Mesenchymal stem cell (in vitro differentiated cells and primary cell): ENCODE results near the gene POLR2M.

ENCODE experiments used
- DNase-seq: peaks from one replicate; pipeline ENCODE4 v3.0.0-alpha.2; 2013
- H2AFZ ChIP-seq: one replicate; pipeline ENCODE4 v1.6.1; 2013; ENCODE audit warnings: low read depth, mild to moderate bottlenecking, control low read depth, inconsistent platforms, low read length, moderate library complexity
- H2AK5ac ChIP-seq: 2 replicates; pipeline ENCODE4 v1.6.1; 2013; ENCODE audit warnings: low read length, moderate library complexity, mild to moderate bottlenecking, inconsistent platforms; ENCODE audit not compliant: severe bottlenecking
- H2BK120ac ChIP-seq: one replicate; pipeline ENCODE4 v1.6.1; 2013; ENCODE audit warnings: low read depth, mild to moderate bottlenecking, inconsistent platforms, low read length, moderate library complexity
- H2BK12ac ChIP-seq, 2 experiments: one replicate each; pipeline ENCODE4 v1.6.1; 2013; ENCODE audit warnings: inconsistent platforms in 2 of 2, low read length in 2 of 2, mild to moderate bottlenecking in 2 of 2, moderate library complexity in 2 of 2, control low read depth in 1 of 2
- H2BK15ac ChIP-seq: one replicate; pipeline ENCODE4 v1.6.1; 2013; ENCODE audit warnings: mild to moderate bottlenecking, low read depth, inconsistent platforms; ENCODE audit not compliant: poor library complexity, severe bottlenecking
- H2BK5ac ChIP-seq: 2 replicates; pipeline ENCODE4 v1.6.1; 2013; ENCODE audit warnings: low read depth, mild to moderate bottlenecking, low read length, control low read depth, inconsistent platforms; ENCODE audit not compliant: poor library complexity, severe bottlenecking
- H3K14ac ChIP-seq, 2 experiments: one replicate each; pipeline ENCODE4 v1.6.1; 2013; ENCODE audit warnings: inconsistent platforms in 2 of 2, low read length in 2 of 2, control low read depth in 1 of 2, mild to moderate bottlenecking in 1 of 2, moderate library complexity in 1 of 2
- H3K18ac ChIP-seq, 2 experiments: one replicate each; pipeline ENCODE4 v1.6.1; 2013; ENCODE audit warnings: inconsistent platforms in 2 of 2, low read length in 2 of 2, control low read depth in 1 of 2, low read depth in 1 of 2, mild to moderate bottlenecking in 1 of 2
- H3K23ac ChIP-seq, 2 experiments: one replicate each; pipeline ENCODE4 v1.6.1; 2013; ENCODE audit warnings: inconsistent platforms in 2 of 2, low read length in 2 of 2, mild to moderate bottlenecking in 2 of 2, moderate library complexity in 2 of 2, control low read depth in 1 of 2
- H3K27ac ChIP-seq: 2 replicates; pipeline ENCODE4 v1.5.1; 2013; ENCODE audit warnings: mild to moderate bottlenecking, moderate library complexity, low read length, control low read depth, inconsistent platforms; ENCODE audit not compliant: poor library complexity, severe bottlenecking
- H3K27me3 ChIP-seq, 2 experiments: 2 replicates each; pipeline versions ENCODE4 v1.6.1 to v1.7.0; 2013; ENCODE audit warnings: low read length in 2 of 2, mild to moderate bottlenecking in 2 of 2, moderate library complexity in 2 of 2, control low read depth in 1 of 2, inconsistent platforms in 1 of 2; ENCODE audit not compliant: control insufficient read depth in 1 of 2, insufficient read depth in 1 of 2
- H3K36me3 ChIP-seq, 2 experiments: 2 replicates each; pipeline versions ENCODE4 v1.6.1 to v1.7.0; 2013; ENCODE audit warnings: low read length in 2 of 2, control low read depth in 1 of 2, inconsistent platforms in 1 of 2, low read depth in 1 of 2, mild to moderate bottlenecking in 1 of 2; ENCODE audit not compliant: insufficient read depth in 2 of 2, control insufficient read depth in 1 of 2
- H3K4ac ChIP-seq, 2 experiments: one replicate each; pipeline ENCODE4 v1.6.1; 2013; ENCODE audit warnings: inconsistent platforms in 2 of 2, low read length in 2 of 2, mild to moderate bottlenecking in 2 of 2, moderate library complexity in 2 of 2, control low read depth in 1 of 2, low read depth in 1 of 2
- H3K4me1 ChIP-seq: 2 replicates; pipeline ENCODE4 v1.6.1; 2013; ENCODE audit warnings: low read depth, low read length, control low read depth; ENCODE audit not compliant: control insufficient read depth, insufficient read depth
- H3K4me2 ChIP-seq: 2 replicates; pipeline ENCODE4 v1.6.1; 2013; ENCODE audit warnings: low read length, mild to moderate bottlenecking, inconsistent platforms; ENCODE audit not compliant: poor library complexity, severe bottlenecking
- H3K4me3 ChIP-seq, 2 experiments: 2 replicates each; pipeline versions ENCODE4 v1.5.1 to v1.7.0; 2013; ENCODE audit warnings: low read length in 2 of 2, mild to moderate bottlenecking in 2 of 2, control low read depth in 1 of 2, low read depth in 1 of 2; ENCODE audit not compliant: insufficient read depth in 1 of 2
- H3K79me1 ChIP-seq: replicated peaks from 2 replicates; pipeline ENCODE4 v1.6.1; 2013; ENCODE audit warnings: mild to moderate bottlenecking, control low read depth, low read length, inconsistent platforms; ENCODE audit not compliant: poor library complexity, severe bottlenecking
- H3K9ac ChIP-seq: 2 replicates; pipeline ENCODE4 v1.7.0; 2013; ENCODE audit warnings: mild to moderate bottlenecking, low read length, moderate library complexity
- H3K9me3 ChIP-seq: 2 replicates; pipeline ENCODE4 v1.7.0; 2013; ENCODE audit warnings: mild to moderate bottlenecking, low read length; ENCODE audit not compliant: control insufficient read depth
- H4K8ac ChIP-seq: one replicate; pipeline ENCODE4 v1.6.1; 2013; ENCODE audit warnings: inconsistent platforms, mild to moderate bottlenecking, low read length, moderate library complexity
- H4K91ac ChIP-seq: one replicate; pipeline ENCODE4 v1.6.1; 2013; ENCODE audit warnings: mild to moderate bottlenecking, low read length, inconsistent platforms
- WGBS: methylation state at CpG from one replicate; pipeline ENCODE4 v1.1.7; 2013; ENCODE audit warnings: mixed read lengths; 5-methylcytosine and 5-hydroxymethylcytosine counted together

Gene POLR2M

GRCh38 chr15:57747206-57747896 is 40.8 kb downstream of the POLR2M start:
- H3K23ac ChIP-seq: no peak overlapping the region
- H3K9me3 ChIP-seq: no peaks in the 10 kb centered on the region
- H2BK5ac ChIP-seq: no peak overlapping the region
- no peak overlapping the region for H3K4me2 ChIP-seq
- no peak for DNase-seq
- no peak overlapping the region for H4K91ac ChIP-seq
- H3K36me3 ChIP-seq: no peaks in the 10 kb centered on the region
- peaks cover 0 to 11% of the 10 kb centered on the region in 2 experiments for H3K27me3 ChIP-seq
- H4K8ac ChIP-seq: peak overlapping the region; percentile 7
- H3K4ac ChIP-seq: no peak overlapping the region
- H2AFZ ChIP-seq: no peak overlapping the region
- H3K79me1 ChIP-seq: no peaks in the 10 kb centered on the region
- no peak overlapping the region for H3K27ac ChIP-seq
- peak overlapping the region; percentile 80 for H3K9ac ChIP-seq
- no peak overlapping the region for H2BK12ac ChIP-seq
- 71% methylated on average over 12 of the region's 13 CpGs for WGBS
- no peak overlapping the region for H3K14ac ChIP-seq
- H2BK120ac ChIP-seq: no peak overlapping the region
- H3K4me3 ChIP-seq: peak overlapping the region in 1 of 2 experiments; percentile 51
- H2AK5ac ChIP-seq: no peak overlapping the region
- H3K18ac ChIP-seq: no peak overlapping the region
- no peak overlapping the region for H2BK15ac ChIP-seq
- H3K4me1 ChIP-seq: no peaks in the 10 kb centered on the region

- Histone ChIP-seq H3K9ac (no peak overlapping the region), H3K4me2 (no peak overlapping the region), H3K27me3 (peaks cover 4 to 15% of the 10 kb centered on the region in 2 experiments), H3K23ac (no peak overlapping the region), H3K9me3 (no peaks in the 10 kb centered on the region), H2BK120ac (no peak overlapping the region), H4K8ac (no peak overlapping the region), H2BK15ac (no peak overlapping the region), H2AFZ (no peak overlapping the region), H2BK12ac (no peak overlapping the region), H3K4ac (no peak overlapping the region), H3K14ac (no peak overlapping the region), H2BK5ac (no peak overlapping the region), H3K36me3 (no peaks in the 10 kb centered on the region), H3K18ac (no peak overlapping the region), H4K91ac (no peak overlapping the region), H3K79me1 (no peaks in the 10 kb centered on the region), H3K4me3 (no peak overlapping the region), H2AK5ac (no peak overlapping the region), H3K4me1 (no peaks in the 10 kb centered on the region), H3K27ac (no peak overlapping the region)
- DNase-seq: peak; percentile 30
- 0% methylated on average over 2 of the region's 3 CpGs for WGBS
Measured at GRCh38 chr15:57751177-57751800, 44.8 kb downstream of the POLR2M start.

- Histone ChIP-seq H3K23ac (no peak overlapping the region), H2BK15ac (no peak overlapping the region), H3K4me2 (no peak overlapping the region), H3K14ac (no peak overlapping the region), H3K27me3 (peaks cover 4 to 15% of the 10 kb centered on the region in 2 experiments), H3K36me3 (no peaks in the 10 kb centered on the region), H3K79me1 (no peaks in the 10 kb centered on the region), H3K18ac (no peak overlapping the region), H3K9me3 (no peaks in the 10 kb centered on the region), H4K91ac (no peak overlapping the region), H3K4me3 (no peak overlapping the region), H2BK12ac (no peak overlapping the region), H4K8ac (no peak overlapping the region), H3K4ac (no peak overlapping the region), H2AK5ac (no peak overlapping the region), H2BK120ac (no peak overlapping the region), H3K27ac (no peak overlapping the region), H2AFZ (no peak overlapping the region), H3K4me1 (no peaks in the 10 kb centered on the region), H3K9ac (no peak overlapping the region), H2BK5ac (no peak overlapping the region)
- no peak for DNase-seq
- 69% methylated on average over 9 of the region's 9 CpGs for WGBS
Measured at GRCh38 chr15:57752436-57752835, 45.9 kb downstream of the POLR2M start.

GRCh38 chr15:57752840-57753239 is 46.3 kb downstream of the POLR2M start:
- Histone ChIP-seq H2AK5ac (no peak overlapping the region), H3K9me3 (no peaks in the 10 kb centered on the region), H2BK12ac (no peak overlapping the region), H2BK120ac (no peak overlapping the region), H3K4ac (no peak overlapping the region), H2BK15ac (no peak overlapping the region), H4K91ac (no peak overlapping the region), H3K4me1 (no peaks in the 10 kb centered on the region), H3K18ac (no peak overlapping the region), H2AFZ (no peak overlapping the region), H4K8ac (no peak overlapping the region), H3K23ac (no peak overlapping the region), H3K4me3 (no peak overlapping the region), H3K27ac (no peak overlapping the region), H3K79me1 (no peaks in the 10 kb centered on the region), H3K9ac (no peak overlapping the region), H3K27me3 (peaks cover 4 to 15% of the 10 kb centered on the region in 2 experiments), H3K14ac (no peak overlapping the region), H2BK5ac (no peak overlapping the region), H3K4me2 (no peak overlapping the region), H3K36me3 (no peaks in the 10 kb centered on the region)
- DNase-seq: no peak
- 90% methylated on average over 9 of the region's 9 CpGs for WGBS
